Anterior cingulate cortex (tissue), 58 donors: Measurements from ENCODE around the gene TBX5.
A peak's percentile ranks its signal among the peaks of the same experiment; 100 is the strongest.
"Not testable (repeated sequence)": the region's sequence is repeated elsewhere in the genome, so short reads cannot be mapped to it uniquely, and the experiment has no call there.

Source experiments
- DNase-seq, 58 donors: peaks; one replicate each; lab custom pipeline; 2025; lab: John Stamatoyannopoulos, UW

The TBX5 gene

DNA sequence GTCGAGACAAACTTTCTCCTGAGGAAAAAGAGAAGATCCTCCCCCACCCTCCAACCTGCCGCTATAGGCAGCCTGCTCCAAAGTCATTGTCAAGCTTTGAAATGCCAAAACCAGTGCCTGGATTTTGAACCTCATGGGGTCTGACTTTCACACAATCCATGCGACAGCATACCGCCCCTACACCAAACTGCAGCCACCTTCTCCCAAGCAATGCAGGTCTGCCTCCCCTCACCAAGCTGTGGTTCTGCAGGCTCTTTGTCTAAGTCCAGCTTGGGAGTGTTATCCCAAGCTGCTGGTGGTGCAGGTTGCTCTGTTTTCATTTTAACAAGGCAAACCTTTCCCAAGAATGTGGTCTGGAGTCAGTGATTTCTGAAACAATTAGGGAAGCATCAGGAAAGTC is 12.4 kb downstream of the TBX5 start:
- DNase-seq = no peak

DNA sequence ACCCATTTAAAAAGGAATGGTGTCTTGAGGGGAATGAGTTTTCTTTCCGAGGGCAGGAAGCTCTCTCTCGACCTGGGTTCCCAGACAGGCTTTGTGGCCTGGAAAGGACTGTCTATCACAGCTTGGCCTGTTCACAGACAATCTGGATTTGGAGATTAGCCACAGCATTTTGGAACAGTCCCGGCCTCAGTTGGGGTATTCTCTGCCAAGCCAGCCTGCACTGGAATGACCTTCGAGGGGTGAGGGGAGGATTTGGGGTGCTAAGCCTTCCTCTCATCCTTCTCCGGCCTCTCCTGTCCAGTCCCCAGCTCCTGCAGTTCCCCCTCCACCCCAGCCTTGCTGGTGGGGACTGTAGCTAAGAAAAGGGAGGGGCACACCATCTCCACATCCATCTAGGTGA is 13.0 kb downstream of the TBX5 start:
- DNase-seq = no peak

DNA sequence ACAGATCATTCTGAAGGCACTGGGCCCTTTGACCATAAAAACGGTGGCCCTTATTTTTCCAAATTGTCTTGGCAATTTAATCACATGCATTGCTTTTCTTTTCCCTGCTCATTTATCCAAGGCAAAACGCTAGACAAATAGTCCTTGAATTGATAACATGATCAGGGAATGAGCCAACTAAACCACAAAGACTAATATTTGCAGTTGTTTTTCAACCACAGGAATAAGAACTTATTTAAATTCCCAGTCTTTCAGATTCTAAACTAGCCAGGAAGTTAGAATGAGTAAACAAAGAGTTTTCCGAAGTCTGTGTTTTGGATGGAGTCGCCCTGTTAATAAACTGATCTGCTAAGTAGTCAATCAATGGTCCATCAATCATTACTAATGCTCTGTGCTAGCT is 14.9 kb downstream of the TBX5 start:
- DNase-seq = no peak

DNA sequence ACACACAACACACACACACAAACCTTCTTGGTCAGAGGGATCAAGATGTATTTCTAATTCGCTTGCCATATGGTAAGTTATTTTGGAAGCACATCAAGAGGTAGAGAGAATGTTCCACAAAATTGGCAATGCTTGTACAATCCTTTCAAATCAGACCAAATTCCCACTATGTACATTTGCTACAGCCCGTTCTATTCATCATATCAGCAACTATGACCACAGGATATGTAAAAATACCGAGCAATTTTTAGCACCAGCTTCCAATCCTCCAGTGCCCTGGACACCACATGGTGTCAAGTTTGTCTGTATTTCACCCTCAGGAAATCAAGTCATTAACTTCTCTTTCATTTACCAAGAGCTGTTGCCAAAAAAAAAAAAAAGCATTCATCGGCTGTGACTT is 21.2 kb downstream of the TBX5 start:
- DNase-seq = no peak

DNA sequence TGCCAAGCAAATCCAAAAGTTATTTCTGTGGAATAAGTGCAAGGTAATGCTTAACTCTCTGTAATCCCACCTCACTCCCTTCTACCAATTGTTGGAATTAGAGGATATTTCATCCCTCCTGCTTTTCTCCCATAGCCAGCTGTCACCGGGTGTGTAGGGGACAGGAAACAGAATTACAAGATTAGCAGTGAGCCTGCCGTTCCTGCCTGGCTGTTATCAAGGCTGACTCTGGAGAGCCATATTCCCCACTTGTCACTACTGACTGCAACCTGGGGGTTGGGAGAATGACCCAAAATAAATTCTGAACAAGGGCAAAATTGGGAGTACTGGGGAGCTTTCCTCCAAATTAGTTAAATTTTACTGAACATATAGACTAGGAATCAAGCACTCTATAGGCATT is 24.8 kb downstream of the TBX5 start:
- no peak for DNase-seq

DNA sequence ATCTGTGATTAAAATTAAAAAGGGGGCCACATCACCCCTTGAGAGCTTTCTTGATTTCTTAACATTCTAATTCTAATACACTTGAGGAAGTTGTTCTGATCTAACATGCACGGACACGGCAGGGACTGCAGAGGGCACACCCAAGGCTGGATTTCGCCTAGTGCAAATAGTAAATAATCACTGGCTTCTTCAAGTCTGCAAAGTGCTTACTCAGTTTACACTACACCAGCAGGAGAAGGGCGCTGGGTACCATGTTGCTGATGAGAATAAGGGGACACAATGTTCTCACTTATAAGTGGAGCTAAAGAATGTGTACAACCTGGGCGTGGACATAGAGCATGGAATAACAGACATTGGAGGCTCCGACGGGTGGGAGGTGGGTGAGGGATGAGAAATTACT is 34.2 kb downstream of the TBX5 start:
- DNase-seq = peak in 2 of 58 donors; percentile 2 to 4

DNA sequence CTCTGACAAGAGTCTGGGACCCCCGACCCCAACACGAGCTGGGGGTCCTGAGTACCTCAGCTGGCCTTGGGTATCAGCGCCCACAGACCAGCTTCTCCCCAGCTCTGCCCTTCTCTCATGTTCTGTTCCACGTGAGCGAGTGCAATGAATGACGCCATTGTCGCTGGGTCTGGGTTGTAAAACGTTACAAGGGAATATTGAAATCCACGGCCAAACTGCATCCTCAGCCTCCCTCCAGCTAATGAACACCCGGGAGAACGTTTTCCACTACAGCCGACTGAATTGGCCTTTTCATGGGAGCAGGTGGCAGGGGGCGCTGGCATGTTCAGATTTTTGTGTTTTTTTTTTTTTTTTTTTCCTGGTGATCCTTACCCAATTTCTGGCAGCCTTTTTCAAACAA is 34.7 kb downstream of the TBX5 start:
- peak in 55 of 58 donors; percentile 3 to 79 (median 46) for DNase-seq

DNA sequence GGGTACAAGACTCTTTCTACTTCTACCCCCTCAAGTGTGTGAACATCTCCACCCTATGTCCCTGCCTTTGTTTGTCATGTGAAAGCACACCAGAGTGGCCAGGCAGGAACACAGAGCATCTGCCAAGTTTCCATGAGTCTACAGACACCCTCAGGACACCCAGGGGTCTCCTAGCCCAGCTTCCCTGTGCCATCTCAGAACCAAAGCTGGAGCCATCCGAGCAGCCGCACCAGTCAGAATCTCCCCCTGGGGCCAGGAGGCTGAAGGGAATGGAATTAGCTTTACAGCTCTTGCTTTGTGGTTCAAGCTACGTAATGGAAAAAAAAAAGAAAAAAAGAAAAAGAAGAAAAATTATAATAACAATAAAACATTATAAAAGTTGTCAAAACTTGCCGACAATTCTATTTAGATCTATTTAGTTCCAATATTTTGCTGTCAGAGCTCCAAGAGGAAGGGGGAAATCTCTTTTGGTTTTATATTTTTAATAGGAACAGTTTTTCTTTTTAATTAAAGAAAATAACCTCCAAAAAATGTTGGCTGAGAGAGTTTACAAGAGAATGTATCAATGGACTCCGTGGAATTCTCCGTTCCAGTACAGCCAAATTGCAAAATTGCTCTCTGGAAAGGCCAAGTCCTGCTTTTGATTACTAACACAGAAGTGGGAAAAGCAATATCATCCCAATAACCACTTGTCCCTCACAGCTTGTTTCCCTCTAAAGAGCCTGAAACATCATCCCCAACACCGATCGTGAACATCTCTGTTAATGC is 37.1 kb downstream of the TBX5 start:
- DNase-seq = peak in 1 of 58 donors; percentile 2

DNA sequence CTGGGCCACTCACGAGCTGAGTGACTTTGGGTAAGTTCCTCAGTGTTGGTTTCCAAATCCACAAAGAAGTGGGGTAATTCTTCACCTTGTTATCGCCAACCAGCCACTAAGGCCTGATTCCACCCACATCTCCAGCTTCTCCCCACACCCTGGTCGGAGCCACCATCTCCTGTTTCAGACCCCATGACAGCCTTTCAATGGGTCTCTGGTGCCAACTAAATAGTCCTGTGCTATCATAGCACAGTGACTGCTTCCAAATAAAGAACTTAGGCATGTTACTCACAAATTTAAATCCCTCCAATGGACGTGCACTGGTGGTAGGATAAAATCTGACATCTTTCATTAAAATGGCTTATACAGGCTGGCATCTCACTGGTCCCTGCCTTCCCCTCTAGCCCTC is 44.0 kb downstream of the TBX5 start:
- no peak for DNase-seq

DNA sequence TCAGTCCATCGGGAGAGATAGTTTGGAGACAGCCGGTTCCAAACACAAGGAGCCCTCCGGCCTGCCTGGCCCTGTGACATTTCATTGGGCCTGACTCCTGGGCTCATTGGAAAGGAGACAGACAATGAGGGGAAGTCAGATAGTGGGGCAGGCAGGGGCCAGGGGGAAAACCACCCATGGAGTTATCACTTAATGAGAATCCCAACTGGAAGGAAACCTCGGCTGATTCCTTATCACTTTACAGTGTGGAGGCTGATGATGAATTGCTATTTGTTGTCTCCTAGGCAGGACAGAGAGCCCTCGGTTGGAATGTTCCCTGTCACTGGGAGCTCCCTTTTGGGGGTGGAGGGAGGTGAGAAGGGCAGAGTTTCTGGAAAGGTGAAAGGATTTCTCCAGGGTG is 44.4 kb downstream of the TBX5 start:
- DNase-seq = no peak

DNA sequence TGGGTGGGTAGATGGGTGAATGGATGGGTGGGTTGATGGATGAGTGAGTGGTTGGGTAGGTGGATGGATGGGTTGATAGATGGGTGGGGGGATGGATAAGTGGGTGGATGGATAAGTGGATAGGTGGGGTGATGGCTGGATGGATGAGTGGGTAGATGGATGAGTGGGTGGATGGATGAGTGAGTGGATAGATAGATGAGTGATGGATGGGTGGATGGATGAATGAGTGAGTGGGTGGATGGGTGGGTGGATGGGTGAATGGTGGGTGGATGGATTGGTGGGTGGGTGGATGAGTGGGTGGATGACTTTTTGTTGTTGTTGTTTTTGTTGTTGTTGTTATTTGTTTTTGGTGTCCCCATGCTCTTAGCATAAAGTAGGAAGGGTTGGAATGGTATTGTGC is 45.5 kb downstream of the TBX5 start:
- DNase-seq = no peak

DNA sequence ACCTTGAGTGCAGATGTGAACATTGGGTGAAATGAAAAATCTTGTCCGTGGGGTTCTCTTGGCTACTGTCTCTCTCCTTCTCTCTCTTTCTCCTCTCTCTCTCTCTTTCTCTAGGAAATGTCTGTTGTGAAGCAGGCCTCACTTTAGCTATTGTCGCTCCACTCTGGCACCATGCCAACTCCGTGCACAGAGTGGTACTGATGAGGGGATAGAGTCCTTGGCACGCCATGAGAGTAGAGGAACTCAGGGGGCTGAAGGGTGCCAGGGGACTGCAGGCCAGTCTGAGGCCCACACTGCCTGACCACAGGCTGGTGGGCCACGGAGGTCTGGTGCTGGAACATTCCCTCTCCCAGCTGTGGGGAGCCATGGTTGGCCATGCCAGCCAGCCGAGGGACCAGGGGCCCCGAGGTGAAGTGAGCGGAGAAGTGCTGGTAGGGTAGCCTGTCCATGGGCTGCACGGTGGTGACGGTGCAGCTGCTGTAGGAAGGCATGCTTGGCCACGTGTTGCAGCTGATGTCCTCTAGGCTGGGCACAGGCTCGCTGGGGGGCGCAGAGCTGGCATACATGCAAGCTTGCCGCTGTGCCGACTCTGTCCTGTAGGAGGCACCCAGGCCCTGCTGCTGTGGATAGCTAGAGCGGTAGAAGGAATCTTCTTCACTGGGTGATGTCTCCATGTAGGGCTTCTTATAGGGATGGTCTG is 50.4 kb downstream of the TBX5 start:
- DNase-seq = peak in 1 of 58 donors; percentile 34

DNA sequence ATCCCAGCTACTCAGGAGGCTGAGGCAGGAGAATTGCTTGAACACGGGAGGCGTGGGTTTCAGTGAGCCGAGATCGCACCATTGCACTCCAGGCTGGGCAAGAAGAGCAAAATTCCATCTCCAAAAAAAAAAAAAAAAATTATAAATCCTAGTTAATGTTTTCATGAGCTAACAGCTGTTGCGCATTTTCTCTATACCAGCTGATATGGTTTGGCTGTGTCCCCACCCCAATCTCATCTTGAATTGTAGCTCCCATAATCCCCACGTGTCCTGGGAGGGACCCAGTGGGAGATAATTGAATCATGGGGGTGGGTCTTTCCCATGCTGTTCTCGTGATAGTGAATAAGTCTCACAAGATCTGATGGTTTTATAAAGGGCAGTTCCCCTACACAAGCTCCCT is 56.7 kb downstream of the TBX5 start:
- not testable (repeated sequence) for DNase-seq

DNA sequence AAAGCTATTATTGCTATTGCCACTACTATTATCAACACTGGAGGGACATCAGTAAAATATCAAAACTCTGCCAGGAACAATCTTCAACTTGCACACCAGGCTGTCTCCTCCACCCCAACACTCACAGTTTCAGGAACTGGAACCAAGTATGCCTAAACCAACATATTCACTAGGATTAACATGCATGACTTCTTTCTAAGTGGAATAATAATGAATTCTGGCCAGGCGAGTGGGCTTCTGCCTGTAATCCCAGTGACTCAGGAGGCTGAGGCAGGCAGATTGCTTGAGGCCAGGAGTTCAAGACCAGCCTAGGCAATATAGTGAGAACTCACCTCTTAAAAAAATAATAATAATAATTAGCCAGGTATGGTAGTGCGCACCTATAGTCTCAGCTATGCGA is 58.1 kb downstream of the TBX5 start:
- DNase-seq = no peak

DNA sequence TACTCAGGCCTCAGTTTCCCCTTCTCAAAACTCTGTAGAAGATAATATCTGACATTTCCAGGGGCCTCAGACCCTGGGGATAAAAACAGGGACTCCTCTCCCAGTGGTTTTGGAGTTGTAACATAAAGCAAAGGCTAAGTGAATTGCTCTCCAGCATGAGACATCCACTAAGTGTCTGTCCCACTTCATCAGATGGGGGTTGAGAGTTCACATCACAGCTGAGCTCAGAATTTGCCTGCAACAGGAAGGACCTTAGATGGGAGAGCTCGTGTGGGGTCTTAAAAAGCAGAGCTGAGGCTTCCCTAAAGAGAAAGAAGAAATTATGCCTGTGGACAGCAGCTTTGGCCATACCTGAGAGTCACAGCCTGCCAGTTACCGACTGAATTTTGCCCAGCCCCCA is 61.1 kb downstream of the TBX5 start:
- DNase-seq = no peak

DNA sequence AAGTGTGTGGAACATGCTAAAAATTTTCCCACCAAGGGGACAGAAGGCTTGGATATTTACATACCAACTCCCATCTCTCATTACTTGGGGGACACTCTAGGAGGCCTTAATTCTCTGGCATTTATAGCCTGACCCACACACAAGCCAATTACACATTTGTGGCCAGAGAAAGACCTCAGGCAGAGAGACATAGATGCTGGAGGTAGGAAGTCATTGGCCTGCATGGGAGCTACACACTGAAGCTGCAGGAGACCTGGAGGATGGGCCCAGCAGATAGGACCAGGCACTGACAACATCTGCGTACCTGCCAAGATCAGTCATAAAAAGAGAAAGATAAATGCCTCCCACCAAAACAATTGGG is 61.7 kb downstream of the TBX5 start:
- no peak for DNase-seq

DNA sequence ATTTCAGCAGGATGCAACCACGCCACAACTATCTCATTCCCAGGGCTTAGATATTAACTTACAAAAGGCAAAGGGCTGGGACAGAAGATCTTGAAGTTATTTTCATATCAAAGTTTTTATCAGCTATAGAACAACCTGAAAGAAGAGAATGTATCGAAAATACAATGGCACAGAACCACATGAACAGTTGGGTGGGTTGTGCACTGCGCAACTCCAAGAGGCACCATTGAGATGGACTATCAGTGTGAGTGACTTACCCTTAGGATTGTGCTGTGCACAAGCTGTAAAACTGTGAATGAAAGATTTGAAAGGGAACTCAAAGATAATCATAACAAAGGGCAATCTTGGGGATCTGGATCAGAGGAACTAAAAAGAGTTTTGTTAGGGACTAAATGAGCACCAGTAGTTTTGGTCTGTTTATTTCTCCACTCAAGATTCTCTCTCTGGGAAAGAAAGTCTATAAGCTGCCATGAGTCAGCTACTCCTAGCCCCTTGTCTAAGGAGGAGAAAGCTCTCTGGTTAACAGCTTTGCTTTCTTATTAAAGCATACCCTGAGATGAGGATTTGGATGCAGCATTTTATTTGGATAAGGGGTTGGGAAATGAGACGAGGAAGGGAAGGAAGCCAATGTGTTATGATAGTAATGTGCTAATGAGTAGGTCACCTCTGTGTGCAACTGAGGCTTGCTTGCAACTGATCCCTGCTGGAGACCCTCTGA is 62.2 kb downstream of the TBX5 start:
- no peak for DNase-seq

DNA sequence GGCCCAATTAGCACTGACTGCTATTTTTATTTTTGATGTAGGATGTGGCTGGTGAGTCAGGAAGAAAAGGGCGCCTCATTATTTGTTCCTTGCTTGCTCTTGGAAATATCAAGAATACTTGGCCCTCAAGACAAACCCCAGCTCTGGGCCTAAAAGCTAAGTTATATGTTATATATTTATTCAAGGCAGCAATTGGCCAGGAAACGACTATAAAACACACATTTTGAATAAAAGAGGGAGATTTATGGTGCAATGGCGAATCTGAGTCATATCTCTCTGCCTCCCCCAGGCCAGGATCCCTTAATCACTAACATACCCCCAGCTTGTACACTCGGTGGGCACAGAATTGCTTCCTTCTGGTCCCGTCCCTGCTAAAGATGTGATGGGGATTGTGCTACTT is 63.3 kb downstream of the TBX5 start:
- DNase-seq = no peak

DNA sequence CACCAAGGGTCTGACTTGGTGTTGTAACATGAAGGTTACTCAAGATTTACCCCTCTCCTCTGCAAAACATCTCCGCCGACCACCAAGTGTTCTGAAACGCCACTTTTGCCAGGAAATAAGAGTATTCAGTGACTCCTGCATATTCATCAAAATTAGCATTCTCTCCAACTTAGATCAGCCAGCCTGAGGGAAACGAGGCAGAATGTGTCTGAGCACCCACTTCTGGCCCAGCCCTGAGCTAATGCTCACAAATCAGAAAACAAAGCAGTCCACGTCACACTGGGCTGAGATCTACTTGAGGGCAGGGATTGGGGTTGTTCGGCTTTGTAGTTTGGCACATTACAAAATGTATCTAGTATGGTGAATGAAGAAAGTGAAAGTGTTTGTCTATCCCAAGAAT is 64.3 kb downstream of the TBX5 start:
- DNase-seq = no peak

DNA sequence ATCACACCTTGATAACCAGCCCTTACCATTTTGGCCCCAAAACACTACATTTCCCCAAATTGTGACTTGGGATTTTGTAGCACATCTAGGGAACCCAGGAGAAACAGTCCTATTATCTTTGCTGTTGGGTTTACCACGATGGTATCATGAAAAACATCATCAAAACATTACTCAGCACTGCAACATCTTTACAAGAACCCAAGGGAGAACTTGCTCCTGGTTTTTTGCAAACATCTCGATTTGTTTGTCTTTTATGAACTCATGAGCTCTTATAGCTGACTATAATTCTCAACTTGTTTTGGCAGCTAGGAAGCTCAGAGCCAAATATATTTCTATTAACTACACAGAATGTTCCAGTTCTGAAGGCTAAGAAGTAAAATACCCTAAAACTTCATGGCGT is 65.7 kb downstream of the TBX5 start:
- no peak for DNase-seq

DNA sequence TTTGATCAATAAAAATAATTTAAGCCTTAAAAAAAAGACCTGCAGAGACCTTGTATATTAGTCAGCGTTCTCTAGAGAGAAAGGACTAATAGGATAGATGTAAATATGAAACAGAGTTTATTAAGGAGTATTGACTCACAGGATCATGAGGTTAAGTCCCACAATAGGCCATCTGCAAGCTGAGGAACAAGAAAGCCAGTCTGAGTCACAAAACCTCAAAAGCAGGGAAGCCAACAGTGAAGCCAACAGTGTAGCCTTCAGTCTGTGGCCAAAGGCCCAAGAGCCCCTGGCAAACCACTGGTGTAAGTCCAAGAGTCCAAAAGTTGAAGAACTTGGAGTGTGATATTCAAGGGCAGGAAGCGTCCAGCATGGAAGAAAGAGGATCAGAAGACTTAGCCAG is 66.3 kb downstream of the TBX5 start:
- no peak for DNase-seq

DNA sequence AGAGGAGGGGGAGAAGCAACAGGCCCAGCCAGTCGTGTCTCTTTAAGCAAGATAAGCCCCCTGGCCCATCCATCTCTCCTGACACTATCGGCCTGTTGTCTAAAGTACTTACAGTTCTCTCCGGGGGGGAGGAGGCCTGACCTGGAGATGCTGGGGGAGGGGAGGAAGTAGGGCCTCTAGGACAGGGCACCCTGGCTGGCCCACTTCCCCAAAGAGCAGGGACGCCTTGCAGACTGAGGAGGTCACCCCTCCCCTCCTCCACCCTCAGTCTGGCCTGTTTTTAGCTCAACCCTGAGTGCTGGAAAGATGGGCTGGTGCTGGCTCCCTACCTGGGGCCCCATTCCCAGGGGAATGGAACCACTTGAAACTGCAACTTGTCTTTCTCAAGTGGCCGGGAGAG is 70.3 kb downstream of the TBX5 start:
- DNase-seq = no peak
